WTC11 (cell line): ENCODE data around the gene UMOD. TPM values are rescaled to one million over a fixed set of nuclear protein-coding genes. Genes with fewer than 3 reads are reported as not detected.

ENCODE experiments used
- ATAC-seq: fragments of 200-7000 bp; cut with Tn5 transposase; 2 replicates; pipeline ENCODE4 v1.10.0; 2021; ENCODE audit warnings: mild to moderate bottlenecking, moderate library complexity
- CTCF ChIA-PET: fragments of 300-600 bp; sonication (Branson Sonifier 250); formaldehyde crosslinking; loops from one replicate; lab custom pipeline; 2021; ENCODE audit warnings: antibody characterized with exemption; lab: Charles Lee
- POLR2A ChIA-PET: fragments of 350-600 bp; sonication (Branson Sonifier 250); formaldehyde crosslinking; loops from one replicate; lab custom pipeline; 2021; ENCODE audit warnings: antibody characterized with exemption; lab: Charles Lee
- DNase-seq: peaks from one replicate; pipeline ENCODE4 v3.0.0; 2021; ENCODE audit warnings: low spot score
- H3K27ac Mint-ChIP-seq: 2 replicates; pipeline ENCODE4 v1.8.0; 2021; ENCODE audit warnings: mixed read lengths
- H3K27me3 Mint-ChIP-seq: 2 replicates; pipeline ENCODE4 v1.8.0; 2021; ENCODE audit warnings: low read depth, mild to moderate bottlenecking, moderate library complexity, mixed read lengths
- H3K36me3 Mint-ChIP-seq: 2 replicates; pipeline ENCODE4 v1.8.0; 2021; ENCODE audit warnings: mixed read lengths
- H3K4me1 Mint-ChIP-seq: 2 replicates; pipeline ENCODE4 v1.8.0; 2022; ENCODE audit warnings: mixed read lengths
- H3K4me3 Mint-ChIP-seq: 2 replicates; pipeline ENCODE4 v1.8.0; 2021; ENCODE audit warnings: mild to moderate bottlenecking, moderate library complexity, mixed read lengths
- H3K9me3 Mint-ChIP-seq: 2 replicates; pipeline ENCODE4 v1.8.0; 2021; ENCODE audit warnings: mixed read lengths
- AR ChIP-seq: fragments of 250-450 bp; sonication (Bioruptor Pico); IDR thresholded peaks from 2 replicates; pipeline ENCODE4 v1.9.0; 2021; ENCODE audit warnings: mild to moderate bottlenecking
- CDX4 ChIP-seq: fragments of 250-450 bp; sonication (Bioruptor Pico); IDR thresholded peaks from 2 replicates; pipeline ENCODE4 v1.9.0; 2021; ENCODE audit warnings: moderate library complexity, mild to moderate bottlenecking, inconsistent platforms, borderline replicate concordance
- CREM ChIP-seq: sonication (generic); formaldehyde crosslinking; IDR thresholded peaks from 2 replicates; pipeline ENCODE4 v1.8.1; 2022; ENCODE audit warnings: mild to moderate bottlenecking, missing genetic modification reagents, moderate library complexity
- ETV6 ChIP-seq: sonication (generic); formaldehyde crosslinking; IDR thresholded peaks from 2 replicates; pipeline ENCODE4 v1.8.1; 2022; ENCODE audit warnings: mild to moderate bottlenecking, missing genetic modification reagents
- HMGA2 ChIP-seq: fragments of 250-450 bp; sonication (Bioruptor Pico); IDR thresholded peaks from 2 replicates; pipeline ENCODE4 v1.4.0; 2021; ENCODE audit warnings: mild to moderate bottlenecking, moderate library complexity
- HMGXB4 ChIP-seq: sonication (generic); formaldehyde crosslinking; IDR thresholded peaks from 2 replicates; pipeline ENCODE4 v1.8.1; 2023; ENCODE audit warnings: mild to moderate bottlenecking, moderate library complexity, missing genetic modification reagents
- JAZF1 ChIP-seq: fragments of 250-450 bp; sonication (Bioruptor Pico); IDR thresholded peaks from 2 replicates; pipeline ENCODE4 v1.9.0; 2021; ENCODE audit warnings: moderate library complexity, mild to moderate bottlenecking, inconsistent platforms
- NFATC4 ChIP-seq: fragments of 250-450 bp; sonication (Bioruptor Pico); IDR thresholded peaks from 2 replicates; pipeline ENCODE4 v1.9.0; 2021; ENCODE audit warnings: mild to moderate bottlenecking
- NR1H2 ChIP-seq: sonication (generic); formaldehyde crosslinking; IDR thresholded peaks from 2 replicates; pipeline ENCODE4 v1.9.0; 2021; ENCODE audit warnings: mild to moderate bottlenecking, moderate library complexity, missing genetic modification reagents
- NR2C2 ChIP-seq: sonication (generic); formaldehyde crosslinking; IDR thresholded peaks from 2 replicates; pipeline ENCODE4 v1.8.0; 2022; ENCODE audit warnings: mild to moderate bottlenecking, missing genetic modification reagents
- PREB ChIP-seq: sonication (generic); formaldehyde crosslinking; IDR thresholded peaks from 2 replicates; pipeline ENCODE4 v1.8.1; 2022; ENCODE audit warnings: mild to moderate bottlenecking, missing genetic modification reagents, moderate library complexity, borderline replicate concordance
- RORB ChIP-seq: fragments of 250-450 bp; sonication (Bioruptor Pico); IDR thresholded peaks from 2 replicates; pipeline ENCODE4 v1.9.0; 2021; ENCODE audit warnings: mild to moderate bottlenecking
- SP1 ChIP-seq: sonication (generic); formaldehyde crosslinking; conservative IDR thresholded peaks from 2 replicates; pipeline ENCODE4 v1.8.1; 2022; ENCODE audit warnings: missing genetic modification reagents
- TP53 ChIP-seq: sonication (generic); formaldehyde crosslinking; IDR thresholded peaks from 2 replicates; pipeline ENCODE4 v1.8.1; 2023; ENCODE audit warnings: mild to moderate bottlenecking, missing genetic modification reagents
- USF1 ChIP-seq: sonication (generic); formaldehyde crosslinking; IDR thresholded peaks from 2 replicates; pipeline ENCODE4 v1.8.0; 2022; ENCODE audit warnings: mild to moderate bottlenecking, missing genetic modification reagents
- ZBTB43 ChIP-seq: sonication (generic); formaldehyde crosslinking; IDR thresholded peaks from 2 replicates; pipeline ENCODE4 v1.8.1; 2023; ENCODE audit warnings: mild to moderate bottlenecking, missing genetic modification reagents
- ZNF263 ChIP-seq: sonication (generic); formaldehyde crosslinking; IDR thresholded peaks from 2 replicates; pipeline ENCODE4 v1.8.1; 2022; ENCODE audit warnings: low read depth, mild to moderate bottlenecking, moderate library complexity, missing genetic modification reagents
- ZNF512 ChIP-seq: sonication (generic); formaldehyde crosslinking; IDR thresholded peaks from 2 replicates; pipeline ENCODE4 v1.8.1; 2022; ENCODE audit warnings: missing genetic modification reagents, borderline replicate concordance
- ZNF532 ChIP-seq: fragments of 250-450 bp; sonication (Bioruptor Pico); IDR thresholded peaks from 2 replicates; pipeline ENCODE4 v1.9.0; 2021; ENCODE audit warnings: mild to moderate bottlenecking, borderline replicate concordance
- total RNA-seq: library from RNA; stranded (reverse); gene quantifications from 3 replicates; pipeline ENCODE4 v1.2.3, GENCODE V29; 2021

UMOD gene
- total RNA-seq, 1 experiment from 2014 or later = not detected

- Mint-ChIP-seq H3K4me3 (no peak overlapping the region), H3K27ac (no peak overlapping the region), H3K27me3 (no peaks in the 10 kb centered on the region), H3K9me3 (no peaks in the 10 kb centered on the region), H3K36me3 (no peaks in the 10 kb centered on the region), H3K4me1 (peaks cover 6% of the 10 kb centered on the region)
- ATAC-seq (no peak), DNase-seq (no peak)
- CTCF ChIA-PET = interaction anchor here (1.6 kb wide), 1 partner anchor 12 kb away, joined by 7 read pairs; no protein-coding TSS in a partner anchor
- POLR2A ChIA-PET = no interaction called here
- TF ChIP-seq CREM (CRISPR knock-in tag) = no peak
- TF ChIP-seq NR1H2 (CRISPR knock-in tag) = no peak
- no peak for TF ChIP-seq NR2C2 (CRISPR knock-in tag)
- TF ChIP-seq JAZF1 = no peak
- no peak for TF ChIP-seq HMGA2 (CRISPR knock-in tag)
- no peak for TF ChIP-seq NFATC4
- no peak for TF ChIP-seq CDX4
- no peak for TF ChIP-seq ETV6 (CRISPR knock-in tag)
- no peak for TF ChIP-seq USF1
- no peak for TF ChIP-seq ZNF512 (CRISPR knock-in tag)
- no peak for TF ChIP-seq HMGXB4
- no peak for TF ChIP-seq ZNF532 (CRISPR knock-in tag)
- no peak for TF ChIP-seq TP53 (CRISPR knock-in tag)
Observed at GRCh38 chr16:20397468-20398074, 45.1 kb upstream of the UMOD start.

GRCh38 chr16:20396846-20397467 is 44.4 kb upstream of the UMOD start:
- Mint-ChIP-seq H3K36me3 (no peaks in the 10 kb centered on the region), H3K27ac (no peak overlapping the region), H3K4me1 (peaks cover 6% of the 10 kb centered on the region), H3K4me3 (no peak overlapping the region), H3K27me3 (no peaks in the 10 kb centered on the region), H3K9me3 (no peaks in the 10 kb centered on the region)
- POLR2A ChIA-PET = no interaction called here
- no peak for DNase-seq
- no peak for ATAC-seq
- CTCF ChIA-PET = interaction anchor here (1.6 kb wide), 1 partner anchor 11 kb away, joined by 7 read pairs; no protein-coding TSS in a partner anchor
- no peak for TF ChIP-seq ZNF263 (CRISPR knock-in tag)
- TF ChIP-seq RORB (CRISPR knock-in tag) = no peak
- TF ChIP-seq AR = no peak
- no peak for TF ChIP-seq SP1 (CRISPR knock-in tag)
- TF ChIP-seq ZBTB43 (CRISPR knock-in tag) = no peak
- TF ChIP-seq PREB (CRISPR knock-in tag) = no peak
- no peak for TF ChIP-seq NFATC4
- no peak for TF ChIP-seq CREM (CRISPR knock-in tag)
